Measurements from ENCODE around the gene CDC45.

The CDC45 gene

GRCh38 chr22:19448739-19449421 lies 30.8 kb upstream of the CDC45 start:
- no peak for DNase-seq

GRCh38 chr22:19449422-19449767 lies 30.3 kb upstream of the CDC45 start:
- DNase-seq = no peak

- DNase-seq = no peak
Measured at GRCh38 chr22:19450363-19451175, 29.2 kb upstream of the CDC45 start.

GRCh38 chr22:19451570-19451969 lies 28.1 kb upstream of the CDC45 start:
- no peak for DNase-seq

- DNase-seq = no peak
Measured at GRCh38 chr22:19453718-19454117, 26.0 kb upstream of the CDC45 start.

GRCh38 chr22:19454156-19454555 lies 25.6 kb upstream of the CDC45 start:
- no peak for DNase-seq

- no peak for DNase-seq
Measured at GRCh38 chr22:19455033-19455432, 24.7 kb upstream of the CDC45 start.

GRCh38 chr22:19455585-19456370 lies 23.9 kb upstream of the CDC45 start:
- no peak for DNase-seq

- DNase-seq = no peak
Measured at GRCh38 chr22:19456541-19456940, 23.2 kb upstream of the CDC45 start.

- DNase-seq = no peak
Measured at GRCh38 chr22:19457828-19458428, 21.8 kb upstream of the CDC45 start.

GRCh38 chr22:19460036-19460435 lies 19.7 kb upstream of the CDC45 start:
- no peak for DNase-seq

- no peak for DNase-seq
Measured at GRCh38 chr22:19461506-19461905, 18.2 kb upstream of the CDC45 start.

GRCh38 chr22:19463008-19463407 lies 16.7 kb upstream of the CDC45 start:
- DNase-seq = no peak

- no peak for DNase-seq
Measured at GRCh38 chr22:19463491-19464469, 15.9 kb upstream of the CDC45 start.

- no peak for DNase-seq
Measured at GRCh38 chr22:19464546-19464945, 15.2 kb upstream of the CDC45 start.

GRCh38 chr22:19464975-19465374 lies 14.7 kb upstream of the CDC45 start:
- DNase-seq = no peak

- no peak for DNase-seq
Measured at GRCh38 chr22:19466126-19466716, 13.5 kb upstream of the CDC45 start.

GRCh38 chr22:19466848-19467752 lies 12.6 kb upstream of the CDC45 start:
- no peak for DNase-seq

- DNase-seq = no peak
Measured at GRCh38 chr22:19467912-19468311, 11.8 kb upstream of the CDC45 start.

- DNase-seq = no peak
Measured at GRCh38 chr22:19469421-19469820, 10.3 kb upstream of the CDC45 start.

GRCh38 chr22:19470010-19470409 lies 9.7 kb upstream of the CDC45 start:
- DNase-seq = no peak

Data from DMS79 treated with DMSO at 0.1 percent for 48 hours (cell line).